AG20443 (cell line): Measurements from ENCODE around the gene DNAJC16.
"Not testable (repeated sequence)": the region's sequence is repeated elsewhere in the genome, so short reads cannot be mapped to it uniquely, and the experiment has no call there.

ENCODE experiments used
- DNase-seq: peaks from one replicate; pipeline ENCODE4 v3.0.0; 2012; ENCODE audit warnings: low spot score, mixed read lengths

Gene DNAJC16

DNA sequence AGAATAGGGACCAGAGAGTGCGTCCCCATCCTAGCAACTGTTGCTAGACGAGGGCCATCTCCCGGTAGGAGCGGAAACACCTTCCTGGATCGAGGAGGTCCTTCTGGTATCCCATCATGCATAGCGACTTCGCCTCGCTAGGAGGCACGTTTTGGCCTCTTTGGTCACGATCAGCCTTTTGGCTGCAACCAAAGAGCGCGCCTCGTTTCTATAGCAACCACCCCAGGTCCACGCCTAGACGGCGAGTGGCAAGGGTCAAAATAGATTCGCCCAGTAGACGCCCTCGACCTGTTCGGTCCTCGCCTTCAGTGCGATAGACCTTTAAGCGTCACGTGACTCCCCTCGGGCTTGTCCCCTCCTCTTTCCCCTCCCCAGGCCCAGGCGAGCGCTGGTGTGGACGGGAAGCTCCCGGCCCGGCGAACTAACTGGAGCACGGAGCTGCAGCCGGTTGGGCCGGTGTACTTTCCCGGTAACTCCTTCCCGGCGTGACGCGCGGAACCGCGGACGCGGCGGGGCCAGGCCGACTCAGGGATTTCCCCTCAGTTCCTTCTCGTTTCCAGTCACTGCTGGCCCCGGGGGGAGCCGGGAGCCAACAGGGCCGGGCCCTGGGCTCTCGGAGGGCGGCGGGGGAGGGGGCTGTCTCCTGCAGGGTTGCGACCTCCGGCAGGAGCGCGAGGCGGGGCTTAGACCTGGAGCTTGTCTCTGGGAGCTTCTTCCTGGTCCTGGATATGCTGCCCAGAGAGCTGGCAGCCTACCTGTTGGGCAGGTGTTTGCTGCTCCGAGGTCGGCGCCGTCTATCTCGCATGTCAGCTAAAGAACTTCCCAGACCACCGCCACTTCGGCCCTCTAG, at the start of gene DNAJC16:
TSS of gene DNAJC16 (plus strand) at position 359 of the 850 bp plus-strand sequence. CDS start 2,258 bp downstream, outside the sequence.
- DNase-seq, result peak; percentile 95

DNA sequence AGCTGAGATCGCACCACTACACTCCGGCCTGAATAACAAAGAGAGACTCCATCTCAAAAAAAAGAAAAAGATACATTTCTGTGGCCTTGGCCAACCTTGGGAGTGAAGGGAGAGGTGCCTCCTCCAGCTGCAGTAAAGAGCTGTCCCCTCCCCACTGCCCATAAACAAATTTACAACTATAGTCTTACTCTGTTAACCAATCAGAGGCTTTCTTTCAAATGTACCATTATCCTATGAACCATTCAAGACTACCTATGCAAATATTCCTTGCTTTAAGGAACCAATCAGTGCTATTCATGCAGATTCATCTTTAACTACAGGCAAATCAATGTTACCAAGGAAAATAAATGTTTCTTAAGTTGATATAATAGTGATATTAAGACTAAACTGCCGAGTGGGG, 49.7 kb upstream of the DNAJC16 start:
- no peak for DNase-seq

DNA sequence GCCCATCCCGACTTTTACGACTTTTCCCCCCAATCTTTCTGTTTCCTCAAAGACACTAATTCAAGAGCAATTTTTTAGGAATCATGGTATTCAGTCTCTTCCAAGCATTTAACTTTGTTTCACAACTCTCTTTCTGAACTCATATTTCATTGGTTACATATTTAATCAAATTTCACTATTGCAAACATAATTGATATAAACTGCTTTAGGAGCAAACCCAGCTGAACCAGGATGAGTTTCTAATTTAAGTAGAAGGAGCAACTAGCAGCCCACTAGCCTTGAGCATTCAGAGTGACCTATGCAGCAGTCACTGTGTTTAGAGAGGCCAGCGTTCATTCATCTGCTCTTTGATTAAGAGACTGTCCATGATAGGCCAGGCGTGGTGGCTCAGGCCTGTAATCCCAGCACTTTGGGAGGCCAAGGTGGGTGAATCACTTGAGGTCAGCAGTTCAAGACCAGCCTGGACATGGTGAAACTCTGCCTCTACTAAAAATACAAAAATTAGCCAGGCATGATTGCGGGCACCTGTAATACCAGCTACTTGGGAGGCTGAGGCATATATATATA, 48.9 kb upstream of the DNAJC16 start:
- DNase-seq, result no peak

- no peak for DNase-seq
Measured at GRCh38 chr1:15479654-15480347, 46.8 kb upstream of the DNAJC16 start.

GRCh38 chr1:15482455-15482854, 44.2 kb upstream of the DNAJC16 start:
- DNase-seq, result not testable (repeated sequence)

DNA sequence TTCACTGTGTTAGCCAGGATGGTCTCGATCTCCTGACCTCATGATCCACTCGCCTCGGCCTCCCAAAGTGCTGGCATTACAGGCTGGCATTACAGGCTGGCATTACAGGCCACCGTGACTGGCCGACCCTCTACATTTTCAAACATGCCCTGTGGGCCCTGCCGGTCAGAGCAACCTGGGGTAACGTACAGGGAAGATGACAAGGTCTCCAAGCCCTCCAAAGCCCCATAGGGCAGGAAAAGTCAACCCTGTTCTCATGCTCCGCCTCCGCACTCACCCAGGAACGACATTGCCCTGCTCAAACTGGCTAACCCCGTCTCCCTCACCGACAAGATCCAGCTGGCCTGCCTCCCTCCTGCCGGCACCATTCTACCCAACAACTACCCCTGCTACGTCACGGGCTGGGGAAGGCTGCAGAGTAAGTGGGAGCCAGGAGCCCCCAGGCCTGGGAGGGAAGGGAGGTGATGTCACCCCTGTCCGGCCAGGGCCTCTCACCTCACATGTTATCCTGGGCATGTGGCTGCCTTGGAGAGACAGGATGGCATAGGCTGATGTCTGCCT, 43.6 kb upstream of the DNAJC16 start:
- DNase-seq, result not testable (repeated sequence)

DNA sequence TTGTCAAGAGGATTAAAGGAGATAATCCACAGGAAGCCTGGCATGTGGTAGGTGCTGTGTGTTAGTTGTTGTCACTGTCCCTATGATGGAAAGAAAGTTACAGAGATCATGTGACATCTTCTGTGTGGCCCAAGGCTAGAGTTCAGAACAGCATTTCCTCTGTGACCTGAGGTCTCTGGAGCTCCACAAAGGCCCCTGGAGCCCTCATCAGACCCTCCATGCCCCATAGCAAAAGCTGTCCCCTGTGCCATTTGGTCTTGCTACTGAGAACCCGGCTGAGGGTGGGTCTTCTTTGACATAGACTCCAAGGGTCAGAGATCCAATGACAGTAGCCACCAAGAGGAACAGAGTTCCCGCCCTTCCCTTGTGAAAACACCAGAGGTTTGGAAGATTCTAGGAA, 42.7 kb upstream of the DNAJC16 start:
- no peak for DNase-seq

- DNase-seq, result not testable (repeated sequence)
Measured at GRCh38 chr1:15484443-15484842, 42.2 kb upstream of the DNAJC16 start.

DNA sequence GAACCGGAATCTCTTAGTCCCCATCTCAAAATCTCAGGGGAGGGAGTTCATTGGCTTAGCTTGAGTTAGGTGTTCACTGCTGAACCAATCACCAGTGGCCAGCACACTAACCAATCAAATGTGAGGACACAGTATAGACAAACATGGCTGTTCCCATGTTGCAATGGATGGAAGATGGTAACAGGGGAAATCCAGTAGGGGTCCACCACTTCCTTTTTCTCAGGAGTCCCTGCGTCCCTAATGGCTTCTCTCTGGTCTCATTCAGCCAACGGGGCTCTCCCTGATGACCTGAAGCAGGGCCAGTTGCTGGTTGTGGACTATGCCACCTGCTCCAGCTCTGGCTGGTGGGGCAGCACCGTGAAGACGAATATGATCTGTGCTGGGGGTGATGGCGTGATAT, 41.0 kb upstream of the DNAJC16 start:
- DNase-seq, result no peak

DNA sequence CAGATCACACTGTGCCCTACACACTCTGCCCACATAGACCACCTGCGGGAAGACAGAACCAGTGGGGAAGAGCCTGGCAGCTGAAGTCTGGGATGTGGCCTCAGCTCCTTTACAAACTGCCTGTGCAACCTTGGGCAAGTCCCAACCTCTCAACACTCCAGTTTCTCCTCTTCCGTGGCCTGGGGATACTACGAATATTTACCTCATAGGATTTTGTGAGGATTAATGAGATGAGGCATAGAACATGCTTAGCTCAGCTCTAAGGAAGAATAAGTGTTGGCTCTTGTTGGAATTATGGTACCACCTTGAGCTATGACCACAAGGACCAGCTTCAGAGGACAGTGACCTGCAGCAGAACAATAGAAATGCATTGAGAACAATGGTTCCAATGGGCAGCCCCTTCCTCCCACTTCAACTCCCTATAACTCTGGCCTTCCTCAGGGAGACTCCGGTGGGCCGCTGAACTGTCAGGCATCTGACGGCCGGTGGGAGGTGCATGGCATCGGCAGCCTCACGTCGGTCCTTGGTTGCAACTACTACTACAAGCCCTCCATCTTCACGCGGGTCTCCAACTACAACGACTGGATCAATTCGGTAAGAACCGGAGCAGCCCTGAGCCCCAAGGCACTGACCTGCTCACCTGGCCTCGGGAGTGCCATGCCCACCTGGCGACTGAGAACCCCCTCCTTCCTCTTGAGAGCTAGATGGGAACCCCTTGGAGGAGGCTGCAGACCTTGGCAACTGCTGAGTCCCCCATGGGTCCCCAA, 39.6 kb upstream of the DNAJC16 start:
- DNase-seq, result not testable (repeated sequence)

DNA sequence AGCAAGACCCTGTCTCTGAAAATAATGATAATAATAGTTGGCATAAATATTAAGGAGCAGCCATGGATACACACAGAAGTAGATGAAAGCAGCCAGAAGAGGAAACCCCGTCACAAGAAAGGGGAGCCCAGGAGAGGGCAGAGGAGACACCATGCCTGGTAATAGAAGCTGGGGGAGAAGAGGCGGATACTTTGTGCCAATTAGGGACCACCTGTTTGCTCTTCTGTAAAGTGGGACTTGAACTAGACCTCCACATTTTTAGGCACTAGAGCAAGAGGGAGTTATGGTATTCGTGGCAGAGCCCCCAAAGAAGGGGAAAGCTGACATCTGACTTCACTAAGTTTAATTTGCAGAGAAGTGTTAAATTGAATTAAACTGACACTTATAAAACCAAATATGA, 38.3 kb upstream of the DNAJC16 start:
- no peak for DNase-seq

GRCh38 chr1:15489052-15489736, 37.5 kb upstream of the DNAJC16 start:
- DNase-seq, result no peak

DNA sequence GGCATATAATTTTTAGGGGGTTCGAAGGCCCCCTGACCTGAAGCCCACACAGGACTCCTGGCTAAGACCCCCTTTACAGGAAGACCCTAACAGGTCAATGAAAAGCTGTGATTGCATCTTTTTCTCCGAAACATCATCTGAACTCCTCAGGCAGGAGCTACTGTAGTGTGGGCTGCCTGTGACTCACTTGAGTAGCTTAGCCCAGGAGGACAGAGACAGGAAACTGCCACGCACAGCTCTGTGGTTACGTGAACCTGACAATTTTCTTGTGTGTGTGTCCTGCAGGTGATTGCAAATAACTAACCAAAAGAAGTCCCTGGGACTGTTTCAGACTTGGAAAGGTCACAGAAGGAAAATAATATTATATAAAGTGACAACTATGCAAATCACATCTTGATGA, 35.6 kb upstream of the DNAJC16 start:
- not testable (repeated sequence) for DNase-seq

DNA sequence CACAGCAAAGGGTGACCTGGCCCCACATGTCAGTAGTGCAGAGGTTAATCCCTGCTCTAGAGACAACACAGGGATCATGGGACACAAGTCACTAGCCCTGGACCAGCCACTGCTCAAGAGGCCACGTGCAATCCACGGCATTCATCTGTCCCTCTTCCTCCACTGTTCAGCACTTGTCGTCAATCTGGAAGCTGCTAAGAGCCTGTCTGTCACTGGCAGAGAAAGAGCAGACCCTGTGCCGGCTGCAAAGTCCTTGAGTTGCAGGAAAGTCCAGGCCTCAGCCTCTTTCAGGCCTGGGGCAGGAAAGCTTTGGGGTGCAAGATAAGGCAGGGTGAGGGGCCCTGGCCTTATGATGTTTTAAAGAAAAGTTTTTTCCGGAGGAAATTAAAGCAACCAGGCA, 34.1 kb upstream of the DNAJC16 start:
- no peak for DNase-seq

GRCh38 chr1:15493869-15494390, 32.7 kb upstream of the DNAJC16 start:
- no peak for DNase-seq

DNA sequence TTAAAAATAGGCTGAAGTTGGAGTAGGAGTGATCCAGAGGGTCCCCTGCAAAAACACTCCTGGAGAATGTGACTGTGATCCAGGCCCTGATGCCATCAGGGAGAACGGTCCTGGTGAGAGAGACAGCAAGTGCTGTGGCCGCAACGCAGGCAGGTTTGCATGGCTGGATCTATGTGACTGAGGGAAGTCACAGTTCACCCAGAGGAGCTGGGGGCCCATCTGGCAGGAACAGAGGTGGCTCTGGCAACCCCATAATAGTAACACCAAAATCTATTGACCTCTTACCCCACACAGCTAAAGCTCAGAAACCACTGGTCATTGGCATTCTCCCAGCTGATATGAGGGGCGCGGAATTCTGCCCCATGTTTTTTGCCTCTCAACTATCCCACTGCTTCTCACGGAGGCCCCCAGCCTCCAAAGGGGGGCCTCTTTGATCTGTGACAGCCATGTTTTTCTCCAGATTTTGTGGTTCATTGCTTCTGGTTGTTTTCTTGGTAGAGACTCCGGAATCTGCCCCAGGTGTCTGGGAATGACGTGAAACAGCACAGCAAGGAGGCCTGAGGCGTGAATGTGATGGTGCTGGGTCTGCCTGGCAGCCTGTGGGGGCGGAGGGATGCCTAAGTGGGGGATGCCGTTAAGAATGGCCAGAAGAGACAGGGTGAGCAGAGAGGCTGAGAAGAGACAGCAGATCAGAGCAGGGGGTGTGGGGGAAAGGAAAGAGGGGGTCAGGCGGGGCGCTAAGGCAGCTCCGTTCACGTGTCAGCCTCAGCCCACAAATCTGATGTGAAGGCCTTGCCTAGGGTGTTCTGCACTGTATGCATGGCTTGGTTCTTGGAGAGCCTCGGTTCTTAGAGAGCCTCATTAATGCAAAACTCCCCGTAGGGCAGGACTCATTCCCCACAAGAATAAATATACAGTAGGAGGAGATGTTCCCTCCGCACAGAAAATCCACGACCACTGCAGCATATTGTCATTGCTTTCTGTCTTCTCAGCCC, 26.2 kb upstream of the DNAJC16 start:
- DNase-seq, result no peak

GRCh38 chr1:15501208-15502032, 25.2 kb upstream of the DNAJC16 start:
- peak; percentile 83 for DNase-seq

DNA sequence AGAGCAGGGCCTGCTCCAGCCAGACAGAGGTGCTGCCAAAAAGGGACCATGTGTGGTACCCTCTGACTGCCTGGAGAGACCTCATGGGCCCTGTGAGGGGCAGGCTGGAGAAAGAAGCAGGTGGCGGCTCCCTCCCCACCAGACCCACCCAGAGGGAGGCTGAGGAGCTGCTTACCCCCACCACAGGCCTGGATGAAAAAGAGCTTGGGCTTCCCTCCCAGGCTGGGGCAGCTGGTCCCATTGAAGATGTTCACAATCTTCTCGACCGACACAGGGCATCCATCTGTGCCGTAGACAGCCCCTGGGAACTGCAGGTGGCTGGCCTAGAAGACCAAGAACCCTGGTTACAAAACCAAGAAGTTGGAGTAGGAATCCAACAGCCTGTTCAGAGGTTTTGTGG, 22.2 kb upstream of the DNAJC16 start:
- no peak for DNase-seq

- DNase-seq, result no peak
Measured at GRCh38 chr1:15506831-15507230, 19.8 kb upstream of the DNAJC16 start.
